Tibial artery (tissue), 4 donors: ENCODE results near the gene FLNB.

Experiments used
- DNase-seq, 2 donors: peaks; one replicate each; pipeline ENCODE4 v3.0.0-alpha.2; 2019
- H3K27ac ChIP-seq, 2 donors: fragments of 200-600 bp; sonication (generic) in 1 of 2; 1 replicate in 1 of 2; 2 replicates in 1 of 2; pipeline ENCODE4 v1.5.1; 2018 to 2019; ENCODE audit warnings: mild to moderate bottlenecking in 1 of 2
- H3K27me3 ChIP-seq, 2 donors: fragments of 200-600 bp; sonication (generic) in 1 of 2; one replicate each; pipeline versions ENCODE4 v1.5.1 to v1.6.0; 2016 to 2019
- H3K36me3 ChIP-seq, 3 donors: fragments of 200-600 bp; sonication (generic) in 2 of 3; one replicate each; pipeline ENCODE4 v1.5.1; 2016 to 2019; ENCODE audit warnings: mild to moderate bottlenecking in 2 of 3
- H3K4me1 ChIP-seq, 4 donors: fragments of 200-600 bp; sonication (generic) in 2 of 4; 1 replicate in 3 of 4; 2 replicates in 1 of 4; pipeline ENCODE4 v1.5.1; 2016 to 2019
- H3K4me3 ChIP-seq, 2 donors: fragments of 200-600 bp; sonication (generic) in 1 of 2; 1 replicate in 1 of 2; 2 replicates in 1 of 2; pipeline ENCODE4 v1.5.1; 2018 to 2019; ENCODE audit warnings: mild to moderate bottlenecking in 2 of 2
- H3K9me3 ChIP-seq, 3 donors: fragments of 200-600 bp; sonication (generic) in 1 of 3; one replicate each; pipeline ENCODE4 v1.5.1; 2016 to 2019
- CTCF ChIP-seq, 2 experiments: fragments of 200-600 bp in 1 of 2; fragments of 450-650 bp in 1 of 2; IDR thresholded peaks; one replicate each; pipeline ENCODE4 v1.5.1; 2017 to 2019; ENCODE audit warnings: antibody characterized with exemption in 2 of 2, mild to moderate bottlenecking in 1 of 2, moderate library complexity in 1 of 2
- intact Hi-C: fragments of 100-400 bp; cut with DNase I; formaldehyde crosslinking; loops from one replicate; pipeline ENCODE4 v1.15.0; 2023; ENCODE audit warnings: low total_unique reads

Gene FLNB

DNA sequence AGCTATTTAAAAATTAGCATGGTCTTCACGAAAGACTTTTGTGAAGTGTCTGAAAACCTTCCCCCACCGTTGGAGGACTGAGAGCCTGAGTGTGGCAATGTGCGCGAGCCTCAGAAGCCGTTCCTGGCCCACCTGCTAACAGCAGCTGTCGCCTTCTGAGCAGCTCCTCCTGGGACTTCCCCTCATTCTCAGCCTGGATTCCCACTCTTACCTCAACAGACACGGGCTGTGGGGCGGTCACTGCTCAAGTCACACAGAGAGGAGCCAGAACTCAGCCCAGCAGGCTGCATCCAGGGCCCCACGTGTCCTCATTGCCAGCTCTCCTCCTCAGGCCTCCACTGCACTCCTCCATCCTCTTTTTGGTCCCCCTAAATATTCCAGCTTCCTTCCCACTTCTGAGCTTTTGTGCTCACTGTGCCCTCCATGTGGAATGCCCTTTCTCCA is 194.7 kb downstream of the FLNB start:
- Histone ChIP-seq H3K9me3 (no peaks in the 10 kb centered on the region), H3K4me1 (peaks cover 0 to 18% (median 12%) of the 10 kb centered on the region in 4 donors), H3K36me3 (no peaks in the 10 kb centered on the region), H3K27me3 (no peaks in the 10 kb centered on the region), H3K4me3 (no peak overlapping the region), H3K27ac (no peak overlapping the region)
- no peak for DNase-seq
- TF ChIP-seq CTCF (IDR thresholded peaks at IDR 0.05) = no peak
- intact Hi-C loops = no loop called here

DNA sequence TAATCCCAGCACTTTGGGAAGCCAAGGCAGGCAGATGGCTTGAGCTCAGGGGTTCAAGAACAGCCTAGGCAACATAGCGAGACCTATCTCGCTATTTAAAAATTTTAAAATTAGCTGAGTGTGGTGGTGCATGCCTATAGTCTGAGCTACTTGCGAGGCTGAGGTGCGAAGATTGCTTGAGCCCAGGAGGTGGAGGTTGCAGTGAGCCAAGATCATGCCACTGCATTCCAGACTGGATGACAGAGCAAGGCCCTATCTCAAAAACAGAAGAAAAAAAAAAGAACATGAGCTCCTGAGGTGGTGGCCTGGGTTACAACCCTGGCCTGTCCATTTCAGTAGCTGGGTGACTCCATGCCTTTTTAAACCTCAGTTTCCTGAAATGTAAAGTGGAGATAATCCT is 195.3 kb downstream of the FLNB start:
- intact Hi-C loops = no loop called here
- DNase-seq = no peak
- Histone ChIP-seq H3K4me3 (no peak overlapping the region), H3K4me1 (peaks cover 0 to 13% (median 8%) of the 10 kb centered on the region in 4 donors), H3K27ac (no peak overlapping the region), H3K36me3 (no peaks in the 10 kb centered on the region), H3K27me3 (no peaks in the 10 kb centered on the region), H3K9me3 (no peaks in the 10 kb centered on the region)
- TF ChIP-seq CTCF (IDR thresholded peaks at IDR 0.05) = no peak

DNA sequence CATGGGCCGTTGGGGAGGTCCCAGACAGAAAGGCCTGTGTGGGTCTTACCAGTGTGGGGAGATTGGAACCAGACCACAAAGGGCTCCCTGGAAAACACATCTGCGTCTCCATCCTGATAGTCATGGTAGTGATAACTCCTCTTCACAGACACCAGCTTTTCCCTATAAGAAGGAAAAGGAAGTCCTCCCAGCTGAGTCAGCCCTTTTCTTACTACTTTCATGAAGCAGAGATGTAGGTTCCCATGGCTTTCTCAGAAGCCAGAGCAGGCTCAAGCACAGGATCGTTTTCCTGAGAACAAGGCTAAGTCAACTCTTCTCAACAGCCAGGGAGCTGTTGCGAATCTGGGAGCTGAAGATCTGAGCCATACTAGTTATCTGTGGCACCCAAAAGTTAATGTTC is 196.5 kb downstream of the FLNB start:
- Histone ChIP-seq H3K4me1 (peaks cover 0 to 4% (median 1%) of the 10 kb centered on the region in 4 donors), H3K27me3 (peaks cover 0 to 8% of the 10 kb centered on the region in 2 donors), H3K36me3 (no peaks in the 10 kb centered on the region), H3K4me3 (no peak overlapping the region), H3K9me3 (no peaks in the 10 kb centered on the region), H3K27ac (no peak overlapping the region)
- intact Hi-C loops = no loop called here
- TF ChIP-seq CTCF (IDR thresholded peaks at IDR 0.05) = no peak
- no peak for DNase-seq

DNA sequence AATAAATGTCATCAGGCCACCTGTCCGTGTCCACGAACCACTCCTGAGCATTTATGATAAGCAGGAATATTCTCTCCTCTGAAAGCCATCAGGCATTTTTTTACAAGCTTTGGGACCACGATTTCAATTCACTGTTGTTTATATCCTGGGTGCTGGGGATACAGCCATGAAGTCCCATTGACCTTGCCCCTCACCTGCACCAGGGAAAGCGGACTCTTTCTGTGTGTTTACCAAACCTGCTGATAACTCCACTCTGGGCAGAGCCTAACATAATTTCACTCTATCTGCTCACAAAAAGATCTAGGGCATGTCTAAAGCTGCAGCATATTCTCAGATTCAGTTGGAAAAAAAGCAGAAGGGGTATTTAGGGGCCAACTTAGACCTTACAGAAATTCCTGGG is 197.8 kb downstream of the FLNB start:
- Histone ChIP-seq H3K36me3 (no peaks in the 10 kb centered on the region), H3K4me3 (no peak overlapping the region), H3K4me1 (peaks cover 0 to 2% (median under 1%) of the 10 kb centered on the region in 4 donors), H3K9me3 (no peaks in the 10 kb centered on the region), H3K27me3 (peaks cover 0 to 11% of the 10 kb centered on the region in 2 donors), H3K27ac (no peak overlapping the region)
- intact Hi-C loops = no loop called here
- no peak for TF ChIP-seq CTCF (IDR thresholded peaks at IDR 0.05)
- no peak for DNase-seq

- H3K27me3 ChIP-seq = peaks cover 0 to 12% of the 10 kb centered on the region in 2 donors
- DNase-seq = no peak
- H3K4me3 ChIP-seq = no peak overlapping the region
- no peaks in the 10 kb centered on the region for H3K36me3 ChIP-seq
- no peak overlapping the region for H3K27ac ChIP-seq
- TF ChIP-seq CTCF (IDR thresholded peaks at IDR 0.05) = no peak
- no peaks in the 10 kb centered on the region for H3K9me3 ChIP-seq
- intact Hi-C loops = no loop called here
- no peaks in the 10 kb centered on the region for H3K4me1 ChIP-seq
Observed at GRCh38 chr3:58206406-58207011, 198.3 kb downstream of the FLNB start.

DNA sequence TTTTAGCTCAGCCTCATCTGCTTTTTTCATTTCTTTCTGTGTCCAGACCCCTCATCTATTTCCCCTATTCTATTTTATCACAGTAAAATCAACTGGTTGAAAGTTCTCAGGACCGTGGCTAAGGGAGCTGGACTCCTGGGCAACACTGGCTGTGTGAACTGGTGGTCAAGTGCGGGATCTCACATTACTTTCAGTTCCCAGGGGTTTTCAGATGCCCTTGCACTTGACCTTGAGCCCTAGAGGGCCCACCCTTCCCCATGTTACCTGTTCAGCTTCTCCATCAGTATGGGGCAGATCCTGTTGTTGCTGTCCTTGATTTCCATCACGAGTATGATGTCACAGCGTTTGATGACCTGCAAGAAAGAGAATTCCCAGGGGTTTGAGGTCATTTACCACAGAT is 199.7 kb downstream of the FLNB start:
- intact Hi-C loops = no loop called here
- TF ChIP-seq CTCF (IDR thresholded peaks at IDR 0.05) = no peak
- no peak overlapping the region for H3K4me3 ChIP-seq
- peaks cover 0 to 12% of the 10 kb centered on the region in 2 donors for H3K27me3 ChIP-seq
- DNase-seq = no peak
- H3K36me3 ChIP-seq = no peaks in the 10 kb centered on the region
- no peaks in the 10 kb centered on the region for H3K4me1 ChIP-seq
- no peak overlapping the region for H3K27ac ChIP-seq
- no peaks in the 10 kb centered on the region for H3K9me3 ChIP-seq
